DND-41 (cell line): ENCODE data around the gene OR10W1.

Experiments
- EZH2 ChIP-seq: IDR thresholded peaks from 3 replicates; pipeline ENCODE4 v1.6.1; 2012; ENCODE audit warnings: borderline replicate concordance, low read depth, mild to moderate bottlenecking, moderate library complexity, low read length, inconsistent platforms; ENCODE audit not compliant: severe bottlenecking
- TF ChIP-seq, protein P1 (sequence below): IDR thresholded peaks from 2 replicates; pipeline ENCODE4 v1.5.1; 2012; ENCODE audit warnings: borderline replicate concordance, low read length, moderate library complexity, mild to moderate bottlenecking; ENCODE audit not compliant: poor library complexity, severe bottlenecking; ENCODE audit errors: extremely low read depth

GRCh38 chr11:58276151-58276550, 8.1 kb upstream of the OR10W1 start:
- TF ChIP-seq, protein P1, sequence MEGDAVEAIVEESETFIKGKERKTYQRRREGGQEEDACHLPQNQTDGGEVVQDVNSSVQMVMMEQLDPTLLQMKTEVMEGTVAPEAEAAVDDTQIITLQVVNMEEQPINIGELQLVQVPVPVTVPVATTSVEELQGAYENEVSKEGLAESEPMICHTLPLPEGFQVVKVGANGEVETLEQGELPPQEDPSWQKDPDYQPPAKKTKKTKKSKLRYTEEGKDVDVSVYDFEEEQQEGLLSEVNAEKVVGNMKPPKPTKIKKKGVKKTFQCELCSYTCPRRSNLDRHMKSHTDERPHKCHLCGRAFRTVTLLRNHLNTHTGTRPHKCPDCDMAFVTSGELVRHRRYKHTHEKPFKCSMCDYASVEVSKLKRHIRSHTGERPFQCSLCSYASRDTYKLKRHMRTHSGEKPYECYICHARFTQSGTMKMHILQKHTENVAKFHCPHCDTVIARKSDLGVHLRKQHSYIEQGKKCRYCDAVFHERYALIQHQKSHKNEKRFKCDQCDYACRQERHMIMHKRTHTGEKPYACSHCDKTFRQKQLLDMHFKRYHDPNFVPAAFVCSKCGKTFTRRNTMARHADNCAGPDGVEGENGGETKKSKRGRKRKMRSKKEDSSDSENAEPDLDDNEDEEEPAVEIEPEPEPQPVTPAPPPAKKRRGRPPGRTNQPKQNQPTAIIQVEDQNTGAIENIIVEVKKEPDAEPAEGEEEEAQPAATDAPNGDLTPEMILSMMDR, result no peak
- no peak for TF ChIP-seq EZH2
